ENCODE measurements around the gene RPP14.
"Not testable (repeated sequence)": the region's sequence is repeated elsewhere in the genome, so short reads cannot be mapped to it uniquely, and the experiment has no call there.

RPP14 gene

DNA sequence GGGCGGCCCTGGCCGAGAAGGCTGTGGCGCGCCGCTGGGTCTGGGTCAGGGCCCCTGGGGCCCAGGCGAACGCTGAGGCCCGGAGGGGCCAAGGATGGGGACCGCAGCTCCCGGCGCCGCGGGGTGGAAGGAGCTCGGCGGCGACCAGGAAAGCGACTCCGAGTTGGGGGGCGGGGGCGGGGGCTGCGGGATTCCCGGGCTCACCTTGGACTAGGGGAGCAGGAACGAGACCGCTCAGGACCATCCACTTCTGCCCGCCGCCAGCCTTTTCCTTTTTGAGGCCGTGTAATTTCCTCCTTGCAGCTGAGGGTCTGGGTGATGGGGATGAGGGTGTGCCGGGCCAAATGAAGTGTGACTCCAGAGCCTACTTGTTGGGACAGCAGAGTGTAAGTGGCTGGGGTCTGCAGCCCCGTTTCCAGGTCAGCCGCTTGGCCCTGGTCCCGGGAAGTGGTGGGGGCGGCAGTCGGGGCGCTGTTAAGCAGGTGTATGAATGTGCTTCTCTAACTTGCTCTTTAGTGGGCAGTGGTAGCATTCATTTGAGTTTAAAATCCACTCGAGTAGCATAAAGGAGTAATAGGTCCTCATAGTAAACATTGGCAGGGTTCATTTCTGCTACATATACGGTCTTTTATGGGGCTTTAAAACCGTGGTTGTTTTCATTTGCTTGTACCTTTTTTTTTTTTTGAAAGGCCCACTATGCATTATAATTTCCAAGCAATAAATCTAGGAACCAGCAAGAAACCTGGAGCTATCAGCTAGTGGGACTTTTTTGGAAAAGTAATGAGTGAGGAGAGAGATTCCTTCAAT is 27.4 kb downstream of the RPP14 start:
- DNase-seq, result no peak

DNA sequence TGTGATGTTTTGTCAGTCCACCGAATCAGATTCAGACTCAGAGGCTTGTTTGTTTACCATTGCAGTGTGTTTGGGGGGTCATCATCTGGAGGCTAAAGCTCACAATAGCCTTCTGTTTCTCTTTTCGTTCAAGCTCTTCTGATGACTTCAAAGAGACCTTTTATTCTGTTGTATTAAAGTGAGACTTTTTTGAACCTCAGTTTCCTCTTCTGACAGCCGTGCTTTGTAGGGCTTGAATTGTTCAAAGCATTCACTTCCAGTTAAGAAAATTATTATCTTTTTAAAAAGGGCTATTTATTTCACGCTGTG is 27.9 kb downstream of the RPP14 start:
- DNase-seq, result no peak

DNA sequence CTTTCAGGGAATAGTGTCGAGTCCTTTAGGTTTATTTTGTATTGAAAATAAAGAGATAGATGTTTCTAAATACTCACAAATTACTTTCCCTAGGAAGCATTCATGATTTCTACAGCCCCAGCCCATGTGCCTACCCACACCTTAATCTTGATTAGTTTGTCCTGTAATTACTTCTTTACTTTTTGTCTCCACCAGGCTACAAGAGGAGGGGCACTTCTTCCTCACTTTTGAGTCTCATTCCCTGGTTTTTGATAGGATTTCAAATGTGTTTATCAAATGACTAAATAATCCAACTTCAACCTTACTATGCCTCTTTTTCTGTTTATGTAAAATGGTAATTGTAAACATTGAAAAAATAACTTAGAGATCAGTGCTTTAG is 28.4 kb downstream of the RPP14 start:
- no peak for DNase-seq

DNA sequence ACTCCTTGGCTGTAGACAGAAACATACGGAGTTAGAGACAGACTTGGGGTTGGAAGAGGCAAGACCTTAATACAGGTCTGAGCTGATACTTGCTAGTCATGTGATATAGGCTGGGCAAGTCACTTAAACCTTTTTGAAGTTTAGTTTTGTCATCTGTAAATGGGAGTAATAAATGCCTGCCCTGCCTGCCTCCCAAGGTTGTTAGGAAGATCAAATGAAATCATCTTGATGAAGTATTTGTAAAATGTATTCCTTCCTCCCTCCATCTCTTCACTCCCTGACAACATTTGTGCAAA is 29.6 kb downstream of the RPP14 start:
- no peak for DNase-seq

DNA sequence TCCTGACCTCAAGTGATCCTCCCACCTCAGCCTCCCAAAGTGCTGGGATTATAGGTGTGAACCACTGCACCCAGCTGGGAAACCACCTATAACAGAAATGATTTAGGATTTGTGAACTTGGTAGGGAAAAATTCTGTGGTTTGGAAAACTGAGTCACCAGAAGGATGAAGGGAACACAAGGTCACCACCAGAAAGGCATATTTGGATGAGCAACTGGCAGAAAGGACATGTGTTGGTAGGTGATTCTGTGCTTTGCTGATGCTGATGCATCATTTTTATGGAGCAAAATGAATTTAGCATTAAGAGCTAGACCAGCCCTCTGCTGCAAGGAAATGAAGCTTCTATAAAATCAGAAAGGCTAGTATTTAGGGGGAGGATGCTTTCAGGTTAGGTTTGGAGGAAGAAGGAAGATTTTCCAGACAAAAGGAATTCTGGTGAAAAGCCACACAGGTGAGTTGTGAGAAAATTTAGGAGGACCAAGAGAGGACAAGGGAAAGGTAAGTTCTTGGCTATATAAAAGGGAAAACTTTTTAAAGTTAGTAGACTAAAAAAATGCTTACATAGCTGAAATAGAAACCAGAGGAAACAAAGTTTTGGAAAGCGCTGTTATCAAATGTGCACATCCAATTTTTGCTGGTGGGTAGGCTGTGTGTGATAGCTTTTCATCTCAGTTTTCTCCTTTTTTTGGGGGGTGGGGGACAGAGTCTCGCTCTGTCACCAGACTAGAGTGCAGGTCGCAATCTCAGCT is 30.3 kb downstream of the RPP14 start:
- DNase-seq, result no peak

DNA sequence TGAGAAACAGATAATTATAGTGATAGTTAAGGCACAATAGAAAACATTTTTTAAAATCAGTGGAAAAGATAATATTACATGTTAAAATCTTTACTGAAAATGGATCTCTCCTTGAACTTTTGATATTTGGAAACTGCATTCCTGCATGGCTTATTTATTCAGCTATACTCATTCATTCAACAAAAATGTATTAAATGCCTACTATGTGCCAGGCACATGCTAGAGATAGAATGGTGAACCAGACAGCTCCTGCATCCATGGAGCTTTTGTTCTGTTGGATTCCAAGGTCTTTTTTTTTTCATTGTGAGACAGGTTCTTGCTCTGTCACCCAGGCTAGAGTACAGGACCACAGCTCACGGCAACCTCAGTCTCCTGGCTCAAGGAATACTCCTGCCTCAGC is 31.1 kb downstream of the RPP14 start:
- DNase-seq, result no peak

DNA sequence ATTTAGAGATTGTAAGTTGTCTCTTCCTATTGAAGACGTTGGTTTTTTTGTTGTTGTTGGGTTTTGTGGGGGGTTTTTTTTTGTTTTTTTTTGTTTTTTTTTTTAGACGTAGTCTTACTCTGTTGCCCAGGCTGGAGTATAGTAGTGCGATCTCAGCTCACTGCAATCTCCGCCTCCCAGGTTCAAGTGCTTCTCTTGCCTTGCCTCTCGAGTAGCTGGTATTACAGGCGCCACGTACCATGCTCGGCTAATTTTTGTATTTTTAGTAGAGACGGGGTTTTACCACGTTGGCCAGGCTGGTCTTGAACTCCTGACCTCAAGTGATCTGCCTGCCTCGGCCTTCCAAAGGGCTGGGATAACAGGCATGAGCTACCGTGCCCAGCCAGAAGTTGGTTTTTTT is 33.1 kb downstream of the RPP14 start:
- not testable (repeated sequence) for DNase-seq

DNA sequence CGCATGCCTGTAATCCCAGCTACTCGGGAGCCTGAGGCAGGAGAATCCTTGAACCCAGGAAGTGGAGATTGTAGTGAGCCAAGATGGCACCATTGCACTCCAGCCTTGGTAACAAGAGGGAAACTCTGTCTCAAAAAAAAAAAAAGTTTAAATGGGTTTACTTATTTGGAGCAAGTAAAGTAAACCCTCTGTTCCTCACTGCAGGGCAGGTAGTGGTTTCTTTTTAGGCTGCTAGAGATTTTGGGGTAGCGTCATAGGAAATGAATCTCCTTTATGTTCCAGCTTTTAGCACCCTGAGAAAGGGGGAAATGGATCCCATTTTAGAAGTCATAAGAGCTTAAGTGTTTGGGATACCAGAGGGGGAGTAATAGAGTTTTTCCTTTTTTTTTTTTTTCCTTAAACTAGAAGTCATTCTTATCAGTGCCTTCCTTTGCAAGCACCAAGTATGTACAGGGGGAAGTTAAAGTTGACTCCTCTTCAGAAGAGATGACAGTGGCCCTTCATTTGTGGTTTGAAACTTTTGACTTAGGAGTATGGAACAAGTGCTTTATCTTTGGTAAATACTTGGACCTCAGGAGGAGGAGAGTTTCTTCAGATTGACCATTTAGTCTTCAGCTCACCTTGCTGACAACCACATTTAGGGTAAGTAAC is 34.7 kb downstream of the RPP14 start:
- no peak for DNase-seq

DNA sequence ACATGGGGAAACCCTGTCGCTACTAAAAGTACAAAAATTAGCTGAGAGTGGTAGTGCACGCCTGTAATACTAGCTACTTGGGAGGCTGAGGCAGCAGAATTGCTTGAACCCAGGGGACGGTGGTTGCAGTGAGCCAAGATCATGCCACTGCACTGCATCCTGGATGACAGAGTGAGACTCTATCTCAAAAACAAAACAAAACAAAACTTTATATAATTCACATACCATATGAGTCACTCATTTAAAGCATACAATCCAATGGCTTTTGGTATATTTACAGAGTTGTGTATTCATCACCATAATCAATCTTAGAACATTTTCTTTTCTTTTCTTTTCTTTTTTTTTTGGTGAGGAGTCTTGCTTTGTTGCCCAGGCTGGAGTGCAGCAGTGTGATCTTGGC is 35.3 kb downstream of the RPP14 start:
- no peak for DNase-seq

DNA sequence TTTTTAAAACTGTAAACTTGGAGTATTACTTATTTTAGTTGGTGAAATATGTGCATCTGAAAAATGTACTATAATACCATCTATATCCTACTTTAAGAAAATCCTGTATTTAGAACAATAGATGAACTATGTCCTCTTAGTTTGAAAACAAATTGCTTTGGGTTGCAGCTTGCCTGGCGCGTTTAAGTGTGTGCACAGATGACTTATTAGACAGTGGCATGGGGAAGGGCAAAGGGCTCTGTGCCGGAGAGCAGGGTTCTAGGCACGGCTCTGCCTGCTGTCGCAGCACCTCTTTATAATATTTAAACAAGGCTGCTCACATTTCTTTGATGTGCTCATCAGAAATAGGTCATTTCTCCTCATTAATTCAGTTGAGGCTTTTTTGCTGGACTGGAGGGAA is 36.6 kb downstream of the RPP14 start:
- no peak for DNase-seq

DNA sequence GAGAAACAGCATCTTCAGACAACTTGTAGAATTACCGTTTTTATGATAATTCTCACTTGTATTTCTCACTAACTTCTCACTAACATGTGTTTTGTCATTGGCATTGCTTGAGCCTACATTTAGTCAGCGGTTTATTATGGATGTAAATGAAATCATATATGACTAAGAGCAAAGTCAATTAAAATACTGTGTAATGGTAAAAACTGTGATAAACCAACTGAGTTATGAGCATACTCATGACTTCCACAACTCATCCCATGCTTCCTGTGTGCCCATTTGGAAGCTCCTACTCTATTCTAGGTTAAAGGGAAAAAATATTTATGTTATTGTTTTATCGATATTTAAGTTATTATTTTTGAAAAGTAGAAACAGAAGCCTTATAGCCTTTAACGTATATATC is 39.4 kb downstream of the RPP14 start:
- no peak for DNase-seq

DNA sequence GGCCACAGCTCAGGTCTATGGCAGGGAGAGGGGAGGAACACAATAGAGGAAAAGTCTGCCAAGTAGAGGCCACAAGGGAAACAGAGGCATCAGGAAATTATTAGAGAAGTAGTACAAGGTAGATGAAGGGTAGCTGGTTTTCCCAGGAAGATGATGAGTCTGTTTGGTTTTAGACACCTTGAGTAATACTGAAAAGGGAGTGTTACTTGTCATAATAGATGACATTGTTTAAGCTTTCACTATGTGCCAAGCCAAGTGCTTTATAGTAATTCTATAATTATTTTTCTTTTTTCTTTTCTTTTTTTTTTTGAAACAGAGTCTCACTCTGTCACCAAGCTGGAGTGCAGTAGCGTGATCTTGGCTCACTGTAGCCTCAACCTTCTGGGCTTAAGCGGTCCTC is 40.3 kb downstream of the RPP14 start:
- DNase-seq, result no peak

DNA sequence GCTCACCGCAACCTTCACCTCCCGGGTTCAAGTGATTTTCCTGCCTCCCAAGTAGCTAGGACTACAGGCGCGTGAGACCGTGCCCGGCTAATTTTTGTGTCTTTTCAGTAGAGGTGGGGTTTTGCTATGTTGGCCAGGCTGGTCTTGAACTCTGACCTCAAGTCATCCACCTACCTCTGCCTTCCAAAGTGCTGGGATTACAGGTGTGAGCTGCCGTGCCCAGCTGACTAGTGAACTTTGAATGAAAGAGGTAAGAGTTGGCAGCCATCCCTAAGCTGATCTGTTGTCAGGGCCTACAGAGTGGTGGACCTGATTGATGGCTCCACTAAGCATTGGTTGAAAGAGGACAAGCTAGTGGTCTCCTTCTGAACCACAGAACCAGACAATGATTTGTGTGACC is 41.9 kb downstream of the RPP14 start:
- DNase-seq, result no peak

DNA sequence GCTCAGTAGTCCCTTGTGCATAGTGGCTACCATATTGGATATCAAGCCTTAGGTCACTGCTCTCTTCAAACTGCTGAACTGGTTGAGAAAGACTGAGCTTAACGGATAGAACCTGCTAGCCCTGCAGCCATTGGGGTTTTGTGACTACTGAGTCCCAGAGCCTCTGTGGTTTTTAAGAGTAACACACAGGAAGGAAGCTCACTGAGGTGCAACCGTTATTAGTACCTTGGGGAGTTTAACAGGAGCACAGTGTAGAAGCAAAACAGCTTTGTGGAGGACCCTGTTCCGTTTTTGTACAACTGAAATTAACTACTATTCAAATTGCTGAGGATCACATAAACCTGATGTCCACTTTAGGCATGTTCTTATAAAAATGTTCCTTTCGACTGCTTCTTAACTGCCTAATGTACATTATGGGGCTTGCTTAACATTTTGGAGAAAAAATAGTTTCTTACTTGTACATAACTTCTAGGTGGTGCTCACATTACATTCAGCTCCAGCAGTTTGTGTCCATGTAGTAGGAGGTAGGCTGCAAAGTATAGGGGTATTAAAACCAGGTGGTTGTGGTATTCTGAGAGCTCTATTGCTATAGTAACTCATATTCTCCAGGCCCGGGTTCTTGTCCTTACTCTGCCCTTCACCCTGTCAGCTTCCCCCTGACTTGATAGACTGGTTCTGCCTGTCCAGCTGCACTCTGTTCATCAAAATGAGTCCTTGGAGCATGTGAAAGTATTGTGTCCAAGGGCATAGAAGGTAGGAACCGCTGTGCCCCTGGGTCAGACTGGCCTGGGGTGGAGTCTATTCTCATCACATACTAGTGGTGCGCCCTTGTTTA is 44.0 kb downstream of the RPP14 start:
- no peak for DNase-seq

DNA sequence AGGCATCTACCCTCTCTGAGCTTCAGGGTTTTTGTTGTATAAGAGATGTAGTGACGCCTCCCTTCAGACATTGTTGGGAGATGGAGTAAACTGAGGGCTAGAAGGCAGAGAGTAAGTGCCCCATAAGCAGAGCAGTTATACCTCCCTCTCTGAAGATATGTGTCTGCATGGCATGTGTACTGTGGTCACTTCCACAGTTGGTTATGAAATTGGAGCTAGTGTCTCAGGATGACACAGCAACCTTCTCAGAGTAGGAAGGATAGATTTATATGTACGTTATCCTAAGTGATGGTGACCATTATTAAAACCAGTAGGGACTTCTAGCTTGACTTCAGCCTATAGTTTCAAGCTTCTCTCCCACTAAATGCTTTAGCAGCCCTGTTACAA is 44.6 kb downstream of the RPP14 start:
- no peak for DNase-seq

DNA sequence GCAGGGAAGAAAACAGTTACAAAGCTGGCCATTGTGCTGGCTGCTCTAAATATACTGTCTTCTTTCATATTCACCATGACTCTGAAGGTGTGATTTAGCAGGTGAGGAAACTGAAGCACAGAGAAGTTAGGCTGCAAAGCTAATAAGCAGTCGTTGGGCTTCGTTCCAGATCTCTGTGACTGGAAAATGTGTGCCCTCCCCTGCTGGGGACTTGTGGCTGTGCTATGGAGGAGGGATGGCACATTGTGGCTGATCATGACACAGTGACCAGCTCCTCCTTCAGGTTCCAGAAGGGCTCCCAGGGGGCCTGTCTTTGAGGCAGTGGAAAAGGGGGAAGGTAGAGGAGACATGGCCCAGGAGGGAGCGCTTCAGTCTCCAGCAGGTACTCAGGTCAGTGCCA is 45.9 kb downstream of the RPP14 start:
- DNase-seq, result no peak

DNA sequence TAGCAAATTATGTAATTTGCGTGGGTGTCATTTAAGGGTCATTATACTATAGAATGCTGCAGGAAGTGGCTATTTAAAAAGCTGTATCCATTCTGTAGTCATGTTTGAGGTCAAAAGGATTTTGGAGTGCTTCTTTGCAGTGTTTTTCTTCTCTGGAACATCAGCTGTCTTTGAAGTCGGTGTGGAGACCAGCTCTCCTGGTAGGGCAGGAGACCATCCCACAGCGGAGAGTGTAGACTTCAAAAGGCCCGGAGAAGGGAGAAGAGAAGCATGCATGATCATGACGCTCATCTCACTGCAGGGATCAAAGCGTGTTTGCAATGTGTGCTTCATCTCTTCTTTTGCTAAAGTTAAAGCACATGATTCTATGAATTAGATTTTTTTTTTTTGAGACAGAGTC is 46.6 kb downstream of the RPP14 start:
- no peak for DNase-seq

DNA sequence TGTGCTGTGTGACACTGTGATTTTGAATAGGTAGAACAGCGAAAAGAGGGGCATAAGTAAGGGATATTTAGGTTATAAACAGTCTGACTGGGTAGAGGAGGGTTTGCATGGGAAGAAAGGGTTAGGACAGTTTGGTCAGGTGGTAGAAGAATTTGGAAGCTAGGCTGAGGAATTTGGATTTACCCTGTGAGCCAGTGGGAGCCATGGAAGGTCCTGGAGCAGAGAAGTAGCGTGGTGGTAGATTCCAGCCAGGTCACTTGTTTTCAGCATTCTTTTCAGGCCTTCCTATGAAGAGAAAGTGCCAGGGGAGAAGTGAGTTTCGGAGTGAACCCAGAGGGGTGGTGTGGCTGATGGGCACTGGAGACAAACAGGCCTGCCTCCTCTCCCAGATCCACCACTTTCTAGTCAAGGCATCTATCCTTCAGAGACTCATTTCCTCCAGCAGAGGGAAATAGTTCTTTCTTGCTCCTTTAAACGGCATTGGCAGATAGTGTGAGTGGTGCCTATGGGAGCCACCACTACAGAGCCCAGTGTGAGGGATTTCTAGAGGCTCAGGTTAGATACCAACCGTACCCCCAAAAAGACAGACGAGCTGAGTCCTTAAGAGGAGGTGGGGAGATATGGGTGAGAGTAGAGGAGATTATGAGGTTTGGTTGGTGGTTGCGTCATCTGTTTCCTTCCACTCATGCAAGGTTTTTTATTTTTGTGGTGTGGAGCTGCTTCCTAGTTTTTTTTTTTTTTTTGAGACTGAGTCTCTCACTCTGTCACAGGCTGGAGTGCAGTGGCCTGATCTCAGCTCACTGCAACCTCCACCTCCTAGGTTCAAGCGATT is 47.9 kb downstream of the RPP14 start:
- DNase-seq, result no peak

DNA sequence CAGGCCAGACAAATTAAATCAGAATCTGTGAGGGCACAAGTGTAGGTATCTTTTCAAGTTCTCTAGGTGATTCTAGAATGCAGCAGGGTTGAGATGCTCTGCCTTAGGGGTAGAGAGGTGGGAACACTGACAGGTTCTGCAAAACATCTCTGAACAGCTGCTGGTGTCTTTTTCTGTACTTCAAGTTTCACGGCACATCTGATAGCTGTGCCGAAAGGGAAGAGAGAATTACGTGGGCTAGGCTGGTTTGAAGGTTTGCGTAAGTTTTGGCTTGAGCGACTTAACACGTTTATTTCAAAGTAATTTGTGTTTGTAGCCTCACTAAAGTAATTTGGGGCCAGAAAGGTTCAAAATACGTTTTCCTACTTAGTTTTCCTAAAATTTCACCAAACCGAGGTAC is 49.1 kb downstream of the RPP14 start:
- DNase-seq, result no peak

DNA sequence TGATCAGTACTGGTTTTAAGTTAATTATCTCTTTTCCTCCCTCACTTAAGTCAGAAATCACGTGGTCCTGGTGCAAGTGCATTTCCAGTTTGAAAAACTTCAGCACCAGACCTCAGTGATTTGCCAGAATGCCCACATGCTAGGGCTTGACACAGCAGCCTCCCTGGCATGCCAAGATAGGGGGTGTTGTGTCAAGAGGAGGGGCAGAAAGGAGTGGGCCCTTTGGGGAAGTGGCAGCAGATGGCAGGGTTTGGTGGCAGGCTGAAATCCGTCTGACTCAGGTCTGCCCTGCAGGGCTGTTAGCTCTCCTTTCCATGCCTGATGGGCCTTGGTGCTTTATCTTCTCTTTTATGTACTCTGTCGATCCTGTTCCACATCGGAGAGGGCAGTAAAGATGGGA is 50.0 kb downstream of the RPP14 start:
- no peak for DNase-seq

DNA sequence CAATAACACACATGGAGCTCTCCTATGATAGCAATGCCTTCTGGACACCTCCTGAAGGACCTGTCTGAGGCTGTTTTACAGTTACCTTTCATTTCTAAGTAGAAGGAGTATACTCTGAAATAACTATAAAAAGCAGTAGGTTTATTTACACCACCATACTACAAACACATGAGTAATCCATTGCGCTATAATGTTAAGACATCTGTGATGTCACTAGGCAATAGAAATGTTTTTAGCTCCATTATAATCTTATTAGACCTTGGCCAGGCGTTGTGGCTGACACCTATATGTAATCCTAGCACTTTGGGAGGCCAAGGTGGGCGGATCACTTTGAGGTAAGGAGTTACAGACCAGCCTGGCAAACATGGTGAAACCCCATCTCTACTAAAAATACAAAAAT is 51.4 kb downstream of the RPP14 start:
- no peak for DNase-seq

DNA sequence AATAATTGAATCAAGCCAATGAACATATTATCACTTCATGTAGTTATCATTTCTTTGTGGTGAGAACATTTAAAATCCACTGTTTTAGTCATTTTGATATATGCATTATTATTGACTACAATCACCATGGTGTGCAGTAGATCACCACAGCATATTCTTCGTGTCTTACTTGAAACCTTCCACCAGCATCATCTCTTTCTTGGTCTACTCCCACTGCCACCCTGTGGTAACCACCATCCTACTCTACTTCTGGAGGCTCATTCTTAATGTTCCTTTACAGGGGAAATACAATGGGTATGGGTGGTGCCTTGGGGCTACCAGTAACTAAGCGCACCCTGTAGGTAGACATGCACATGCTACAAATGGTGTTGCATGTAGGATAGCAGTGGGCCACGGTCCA is 52.0 kb downstream of the RPP14 start:
- DNase-seq, result no peak

DNA sequence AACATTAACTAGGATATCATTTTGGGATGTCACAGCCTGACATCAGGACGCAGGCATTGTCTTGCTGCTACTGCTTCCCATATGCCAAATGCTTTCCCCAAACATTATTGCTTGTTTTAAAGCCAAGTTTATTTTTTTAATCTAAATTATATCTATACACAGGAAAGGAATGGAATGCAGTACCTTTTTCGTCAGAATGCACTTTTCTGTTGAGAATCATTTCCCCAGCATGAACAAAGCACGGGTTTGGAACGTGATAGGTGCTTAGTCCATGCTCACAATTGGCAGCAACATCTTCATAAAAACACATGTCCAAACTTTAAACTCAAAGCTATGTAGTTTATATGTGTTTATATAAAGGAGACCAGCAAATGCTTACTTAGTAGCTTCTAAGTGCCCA is 52.8 kb downstream of the RPP14 start:
- no peak for DNase-seq
